ENCODE data around the gene NR2C2AP. TPM values are rescaled to one million over a fixed set of nuclear protein-coding genes. Genes with fewer than 3 reads are reported as not detected.

NR2C2AP gene
- total and polyA plus RNA-seq, 2 of the 4 experiments (the other 2 are of a cell fraction) = 5.4 to 9.0 TPM

- no peak overlapping the region for H3K56ac ChIP-seq (ENCODE audit: extremely low read depth, insufficient read depth, low read length)
- H3K4me2 ChIP-seq (ENCODE audit: low read depth, low read length) = no peak overlapping the region
- BruUV-seq (replicated peaks) = no TSS peak
- ChIA-PET POLR2A (ENCODE audit: unreplicated experiment) (no interaction called here), CTCF (no interaction called here)
- no peak overlapping the region for H3K9ac ChIP-seq (ENCODE audit: low read depth, low read length)
- no peak overlapping the region for H4K91ac ChIP-seq (ENCODE audit: insufficient read depth, low read depth, low read length)
- H2BK15ac ChIP-seq (ENCODE audit: low read depth, low read length) = no peak overlapping the region
- no peak for DNase-seq
- no peak overlapping the region for H3K14ac ChIP-seq (replicated peaks; ENCODE audit: low read depth, low read length)
- no peak overlapping the region for H2BK20ac ChIP-seq (ENCODE audit: low read depth, low read length)
- no peaks in the 10 kb centered on the region for H3K9me1 ChIP-seq (ENCODE audit: insufficient read depth, low read length)
- H4K5ac ChIP-seq (ENCODE audit: low read depth, low read length) = no peak overlapping the region
- peaks cover 5% of the 10 kb centered on the region; the same call in 1 of the 2 replicates for H3K27me3 ChIP-seq (ENCODE audit: control insufficient read depth, insufficient read depth, low read length)
- peaks cover 20% of the 10 kb centered on the region for H3K9me3 ChIP-seq (ENCODE audit: control insufficient read depth, insufficient read depth, low read length)
- no peaks in the 10 kb centered on the region for H3K4me1 ChIP-seq (ENCODE audit: control insufficient read depth, insufficient read depth, low read length)
- no peak overlapping the region for H4K8ac ChIP-seq (ENCODE audit: low read depth in 2 of 2, low read length in 2 of 2)
- no peak overlapping the region for H2BK5ac ChIP-seq (ENCODE audit: low read depth, low read length, poor library complexity, severe bottlenecking)
- H3K36me3 ChIP-seq (ENCODE audit: control insufficient read depth, insufficient read depth, low read length) = no peaks in the 10 kb centered on the region
- H3K27ac ChIP-seq (ENCODE audit: insufficient read depth, low read length) = no peak overlapping the region
- 89% methylated on average over 8 of the region's 19 CpGs; no CpG with 5 or more reads in 1 of the 2 experiments for WGBS, 2 experiments (ENCODE audit: extremely low coverage in 2 of 2, insufficient read length in 1 of 2)
- H3K4ac ChIP-seq (ENCODE audit: low read depth, low read length) = no peak overlapping the region
- no peak overlapping the region for H3K18ac ChIP-seq (ENCODE audit: low read depth, low read length)
- dilution Hi-C loops (cut with HindIII; ENCODE audit: low sequenced_read_pairs, unreplicated experiment) = no loop called here
- H3K4me3 ChIP-seq (ENCODE audit: insufficient read depth, low read depth, low read length) = no peak overlapping the region
- intact Hi-C loops (cut with micrococcal nuclease) = no loop called here
- H3K79me1 ChIP-seq (ENCODE audit: low read depth in 1 of 2, low read length in 2 of 2) = no peaks in the 10 kb centered on the region
- no peak for ATAC-seq (ENCODE audit: low read depth)
- H2BK120ac ChIP-seq (ENCODE audit: low read depth, low read length) = no peak overlapping the region
- no peak overlapping the region for H3K23ac ChIP-seq (ENCODE audit: low read depth, low read length)
- H4K20me1 ChIP-seq (ENCODE audit: insufficient read depth, low read length) = no peaks in the 10 kb centered on the region
- no peak overlapping the region for H2AK5ac ChIP-seq (ENCODE audit: low read depth, low read length)
- in situ Hi-C loops (cut with MboI; ENCODE audit: low sequenced_read_pairs) = no loop called here
- H2AFZ ChIP-seq (replicated peaks; ENCODE audit: low read length, poor library complexity) = no peak overlapping the region
- H2AK9ac ChIP-seq (replicated peaks; ENCODE audit: low read depth, low read length, poor library complexity) = no peak overlapping the region
- TF ChIP-seq NFE2L2 (IDR thresholded peaks at IDR 0.05; ENCODE audit: low read depth, low read length) = no peak
- TF ChIP-seq POLR2A (IDR thresholded peaks at IDR 0.05; ENCODE audit: low read depth, low read length) = no peak
- TF ChIP-seq, protein P1, sequence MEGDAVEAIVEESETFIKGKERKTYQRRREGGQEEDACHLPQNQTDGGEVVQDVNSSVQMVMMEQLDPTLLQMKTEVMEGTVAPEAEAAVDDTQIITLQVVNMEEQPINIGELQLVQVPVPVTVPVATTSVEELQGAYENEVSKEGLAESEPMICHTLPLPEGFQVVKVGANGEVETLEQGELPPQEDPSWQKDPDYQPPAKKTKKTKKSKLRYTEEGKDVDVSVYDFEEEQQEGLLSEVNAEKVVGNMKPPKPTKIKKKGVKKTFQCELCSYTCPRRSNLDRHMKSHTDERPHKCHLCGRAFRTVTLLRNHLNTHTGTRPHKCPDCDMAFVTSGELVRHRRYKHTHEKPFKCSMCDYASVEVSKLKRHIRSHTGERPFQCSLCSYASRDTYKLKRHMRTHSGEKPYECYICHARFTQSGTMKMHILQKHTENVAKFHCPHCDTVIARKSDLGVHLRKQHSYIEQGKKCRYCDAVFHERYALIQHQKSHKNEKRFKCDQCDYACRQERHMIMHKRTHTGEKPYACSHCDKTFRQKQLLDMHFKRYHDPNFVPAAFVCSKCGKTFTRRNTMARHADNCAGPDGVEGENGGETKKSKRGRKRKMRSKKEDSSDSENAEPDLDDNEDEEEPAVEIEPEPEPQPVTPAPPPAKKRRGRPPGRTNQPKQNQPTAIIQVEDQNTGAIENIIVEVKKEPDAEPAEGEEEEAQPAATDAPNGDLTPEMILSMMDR (conservative IDR thresholded peaks at IDR 0.05; ENCODE audit: low read depth, low read length) = no peak
- no peak for TF ChIP-seq RAD21 (IDR thresholded peaks at IDR 0.05; ENCODE audit: low read length)
- no peak for TF ChIP-seq RFX5 (IDR thresholded peaks at IDR 0.05; ENCODE audit: low read depth, low read length)
- no peak for TF ChIP-seq CHD1 (IDR thresholded peaks at IDR 0.05; ENCODE audit: low read depth, low read length)
- no peak for TF ChIP-seq RCOR1 (IDR thresholded peaks at IDR 0.05; ENCODE audit: insufficient replicate concordance, low read length)
- TF ChIP-seq MAZ (IDR thresholded peaks at IDR 0.05; ENCODE audit: borderline replicate concordance, low read depth, low read length) = no peak
- TF ChIP-seq MAFK (IDR thresholded peaks at IDR 0.05; ENCODE audit: low read depth, low read length) = no peak
- TF ChIP-seq FOS (IDR thresholded peaks at IDR 0.05; ENCODE audit: low read depth, low read length) = no peak
- no peak for TF ChIP-seq BHLHE40 (IDR thresholded peaks at IDR 0.05; ENCODE audit: low read depth, low read length)
- TF ChIP-seq, protein P2, sequence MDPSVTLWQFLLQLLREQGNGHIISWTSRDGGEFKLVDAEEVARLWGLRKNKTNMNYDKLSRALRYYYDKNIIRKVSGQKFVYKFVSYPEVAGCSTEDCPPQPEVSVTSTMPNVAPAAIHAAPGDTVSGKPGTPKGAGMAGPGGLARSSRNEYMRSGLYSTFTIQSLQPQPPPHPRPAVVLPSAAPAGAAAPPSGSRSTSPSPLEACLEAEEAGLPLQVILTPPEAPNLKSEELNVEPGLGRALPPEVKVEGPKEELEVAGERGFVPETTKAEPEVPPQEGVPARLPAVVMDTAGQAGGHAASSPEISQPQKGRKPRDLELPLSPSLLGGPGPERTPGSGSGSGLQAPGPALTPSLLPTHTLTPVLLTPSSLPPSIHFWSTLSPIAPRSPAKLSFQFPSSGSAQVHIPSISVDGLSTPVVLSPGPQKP (IDR thresholded peaks at IDR 0.05; ENCODE audit: borderline replicate concordance, low read depth, low read length) = no peak
- TF ChIP-seq, protein P3, sequence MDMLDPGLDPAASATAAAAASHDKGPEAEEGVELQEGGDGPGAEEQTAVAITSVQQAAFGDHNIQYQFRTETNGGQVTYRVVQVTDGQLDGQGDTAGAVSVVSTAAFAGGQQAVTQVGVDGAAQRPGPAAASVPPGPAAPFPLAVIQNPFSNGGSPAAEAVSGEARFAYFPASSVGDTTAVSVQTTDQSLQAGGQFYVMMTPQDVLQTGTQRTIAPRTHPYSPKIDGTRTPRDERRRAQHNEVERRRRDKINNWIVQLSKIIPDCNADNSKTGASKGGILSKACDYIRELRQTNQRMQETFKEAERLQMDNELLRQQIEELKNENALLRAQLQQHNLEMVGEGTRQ (IDR thresholded peaks at IDR 0.05; ENCODE audit: low read depth, low read length) = no peak
Observed at GRCh38 chr19:19232261-19232721, 29.1 kb upstream of the NR2C2AP start.

Measured in IMR-90 (cell line).